Measurements from ENCODE around the gene PTGES. TPM values are rescaled to one million over a fixed set of nuclear protein-coding genes. Genes with fewer than 3 reads are reported as not detected.
"Not testable (repeated sequence)": the region's sequence is repeated elsewhere in the genome, so short reads cannot be mapped to it uniquely, and the experiment has no call there.

Gene PTGES
- total RNA-seq, 2 donors from 2014 or later = 2.6 to 5.1 TPM

DNA sequence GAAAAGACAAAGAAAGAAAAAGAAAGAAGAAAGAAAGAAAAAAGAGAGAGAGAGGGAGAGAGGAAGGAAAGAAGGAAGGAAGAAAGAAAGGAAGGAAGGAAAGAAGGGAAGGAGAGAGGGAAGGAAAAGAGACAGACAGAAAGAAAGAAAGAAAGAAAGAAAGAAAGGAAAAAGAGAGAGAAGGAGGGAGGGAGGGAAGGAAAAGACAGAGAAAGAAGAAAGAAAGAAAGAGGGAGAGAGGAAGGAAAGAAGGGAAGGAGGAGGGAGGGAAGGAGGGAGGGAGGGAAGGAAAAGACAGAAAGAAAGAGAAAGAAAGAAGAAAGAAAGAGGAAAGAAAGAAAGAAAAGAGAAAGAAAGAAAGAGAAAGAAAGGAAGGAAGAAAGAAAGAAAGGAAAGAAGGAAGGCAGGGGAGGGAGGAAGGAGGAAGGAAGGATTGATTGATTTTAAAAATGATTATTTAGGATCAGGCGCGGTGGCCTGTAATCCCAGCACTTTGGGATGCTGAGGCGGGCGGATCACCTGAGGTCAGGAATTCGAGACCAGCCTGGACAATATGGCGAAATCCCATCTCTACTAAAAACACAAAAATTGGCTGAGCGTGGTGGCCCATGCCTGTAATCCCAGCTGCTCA, 26.8 kb upstream of the PTGES start:
- no peak overlapping the region for H3K4me3 ChIP-seq
- no peak overlapping the region for H3K27ac ChIP-seq
- no peaks in the 10 kb centered on the region for H3K27me3 ChIP-seq
- H3K9ac ChIP-seq (ENCODE audit: low read depth in 2 of 2, low read length in 2 of 2) = no peak overlapping the region
- DNase-seq = no peak
- no peaks in the 10 kb centered on the region for H3K9me3 ChIP-seq
- H3K36me3 ChIP-seq = no peaks in the 10 kb centered on the region
- intact Hi-C loops (cut with DNase I) = no loop called here
- TF ChIP-seq, protein P1, sequence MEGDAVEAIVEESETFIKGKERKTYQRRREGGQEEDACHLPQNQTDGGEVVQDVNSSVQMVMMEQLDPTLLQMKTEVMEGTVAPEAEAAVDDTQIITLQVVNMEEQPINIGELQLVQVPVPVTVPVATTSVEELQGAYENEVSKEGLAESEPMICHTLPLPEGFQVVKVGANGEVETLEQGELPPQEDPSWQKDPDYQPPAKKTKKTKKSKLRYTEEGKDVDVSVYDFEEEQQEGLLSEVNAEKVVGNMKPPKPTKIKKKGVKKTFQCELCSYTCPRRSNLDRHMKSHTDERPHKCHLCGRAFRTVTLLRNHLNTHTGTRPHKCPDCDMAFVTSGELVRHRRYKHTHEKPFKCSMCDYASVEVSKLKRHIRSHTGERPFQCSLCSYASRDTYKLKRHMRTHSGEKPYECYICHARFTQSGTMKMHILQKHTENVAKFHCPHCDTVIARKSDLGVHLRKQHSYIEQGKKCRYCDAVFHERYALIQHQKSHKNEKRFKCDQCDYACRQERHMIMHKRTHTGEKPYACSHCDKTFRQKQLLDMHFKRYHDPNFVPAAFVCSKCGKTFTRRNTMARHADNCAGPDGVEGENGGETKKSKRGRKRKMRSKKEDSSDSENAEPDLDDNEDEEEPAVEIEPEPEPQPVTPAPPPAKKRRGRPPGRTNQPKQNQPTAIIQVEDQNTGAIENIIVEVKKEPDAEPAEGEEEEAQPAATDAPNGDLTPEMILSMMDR (IDR thresholded peaks at IDR 0.05) = no peak
- H3K4me1 ChIP-seq = no peaks in the 10 kb centered on the region

DNA sequence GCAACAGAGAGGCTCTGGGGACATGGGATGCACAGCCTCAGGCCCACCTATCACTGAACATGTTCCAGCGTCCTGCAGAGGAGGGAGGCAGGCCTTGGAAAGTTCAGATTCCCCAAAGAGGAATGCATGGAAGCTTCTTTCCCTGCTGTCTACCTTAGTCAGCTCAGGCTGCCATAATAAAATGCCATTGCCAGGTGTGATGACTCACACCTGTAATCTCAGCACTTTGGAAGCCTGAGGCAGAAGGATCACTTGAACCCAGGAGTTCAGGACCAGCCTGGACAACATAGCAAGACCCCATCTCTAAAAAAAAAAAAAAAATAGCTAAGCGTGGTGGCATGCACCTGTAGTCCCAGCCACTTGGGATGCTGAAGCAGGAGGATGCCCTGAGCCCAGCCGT, 25.6 kb upstream of the PTGES start:
- DNase-seq = no peak
- H3K9me3 ChIP-seq = no peaks in the 10 kb centered on the region
- H3K27ac ChIP-seq = no peak overlapping the region
- intact Hi-C loops (cut with DNase I) = no loop called here
- TF ChIP-seq, protein P1 (IDR thresholded peaks at IDR 0.05) = no peak
- H3K36me3 ChIP-seq = no peaks in the 10 kb centered on the region
- no peak overlapping the region for H3K4me3 ChIP-seq
- no peak overlapping the region for H3K9ac ChIP-seq (ENCODE audit: low read depth in 2 of 2, low read length in 2 of 2)
- no peaks in the 10 kb centered on the region for H3K4me1 ChIP-seq
- no peaks in the 10 kb centered on the region for H3K27me3 ChIP-seq

DNA sequence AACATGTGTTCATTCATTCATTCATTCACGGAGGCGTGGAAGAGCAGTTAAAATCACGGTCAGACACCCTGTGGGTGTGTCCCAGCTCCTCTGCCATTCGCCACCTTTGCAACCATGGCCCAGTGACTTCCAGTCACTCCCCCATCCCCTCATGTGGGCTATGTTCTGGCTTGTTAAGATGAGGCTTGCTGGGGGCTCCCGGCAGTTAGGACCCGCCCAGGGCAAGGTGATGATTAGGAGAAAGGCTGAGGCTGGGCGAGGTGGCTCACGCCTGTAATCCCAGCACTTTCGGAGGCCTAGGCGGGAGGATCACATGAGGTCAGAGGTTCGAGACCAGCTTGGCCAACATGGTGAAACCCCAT, 24.9 kb upstream of the PTGES start:
- Histone ChIP-seq H3K27ac (no peak overlapping the region), H3K9me3 (no peaks in the 10 kb centered on the region), H3K36me3 (no peaks in the 10 kb centered on the region), H3K9ac (ENCODE audit: low read depth in 2 of 2, low read length in 2 of 2) (peak overlapping the region in 1 of 2 donors; percentile 35), H3K4me1 (no peaks in the 10 kb centered on the region), H3K4me3 (no peak overlapping the region), H3K27me3 (no peaks in the 10 kb centered on the region)
- intact Hi-C loops (cut with DNase I) = no loop called here
- no peak for DNase-seq
- TF ChIP-seq, protein P1 (IDR thresholded peaks at IDR 0.05) = no peak

DNA sequence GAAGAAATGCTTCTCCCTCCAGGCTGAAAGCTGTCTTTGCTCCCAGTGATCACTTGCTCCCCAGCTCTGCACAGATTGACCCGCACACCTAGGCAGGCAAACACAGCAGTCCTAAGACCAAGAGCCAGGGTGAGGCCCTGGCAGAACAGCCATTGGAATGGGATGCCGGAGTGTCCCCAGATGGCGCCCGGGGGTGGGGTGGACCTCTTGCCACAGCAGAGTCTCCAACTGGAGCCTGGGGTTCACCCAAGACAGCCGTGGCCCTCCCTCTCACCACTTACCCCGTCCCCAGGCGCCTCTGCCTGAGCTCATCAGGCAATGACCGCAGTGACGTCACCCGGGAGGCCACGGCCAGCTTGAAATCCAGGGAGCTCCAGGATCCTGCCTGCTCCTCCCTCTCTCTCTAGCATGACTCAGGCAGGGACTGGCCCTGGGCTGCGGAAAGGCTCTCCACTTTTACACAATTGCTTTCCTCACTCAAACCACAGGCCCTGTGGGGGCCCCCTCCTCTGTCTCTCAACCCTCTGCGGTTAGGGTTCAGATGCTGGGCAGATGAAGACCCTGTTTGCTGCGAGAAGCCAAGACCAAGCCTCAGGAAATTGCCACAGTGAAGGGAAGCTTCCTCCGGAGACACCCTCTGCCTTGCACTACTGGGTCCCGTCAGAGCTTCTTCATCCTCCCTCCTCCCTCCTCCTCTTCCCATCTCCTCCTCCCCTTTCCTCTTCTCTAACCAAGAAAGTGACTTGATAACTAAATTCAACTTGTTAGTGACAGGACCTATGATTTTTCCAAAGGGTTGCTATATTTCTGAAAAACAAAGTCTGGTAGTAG, 24.3 kb upstream of the PTGES start:
- H3K4me1 ChIP-seq = no peaks in the 10 kb centered on the region
- H3K9me3 ChIP-seq = no peaks in the 10 kb centered on the region
- TF ChIP-seq, protein P1 (IDR thresholded peaks at IDR 0.05) = no peak
- no peaks in the 10 kb centered on the region for H3K27me3 ChIP-seq
- intact Hi-C loops (cut with DNase I) = no loop called here
- H3K4me3 ChIP-seq = no peak overlapping the region
- no peaks in the 10 kb centered on the region for H3K36me3 ChIP-seq
- peak overlapping the region; percentile 48 for H3K27ac ChIP-seq
- peak; percentile 83 for DNase-seq
- H3K9ac ChIP-seq (ENCODE audit: low read depth in 2 of 2, low read length in 2 of 2) = peak overlapping the region; percentile 61 to 69

DNA sequence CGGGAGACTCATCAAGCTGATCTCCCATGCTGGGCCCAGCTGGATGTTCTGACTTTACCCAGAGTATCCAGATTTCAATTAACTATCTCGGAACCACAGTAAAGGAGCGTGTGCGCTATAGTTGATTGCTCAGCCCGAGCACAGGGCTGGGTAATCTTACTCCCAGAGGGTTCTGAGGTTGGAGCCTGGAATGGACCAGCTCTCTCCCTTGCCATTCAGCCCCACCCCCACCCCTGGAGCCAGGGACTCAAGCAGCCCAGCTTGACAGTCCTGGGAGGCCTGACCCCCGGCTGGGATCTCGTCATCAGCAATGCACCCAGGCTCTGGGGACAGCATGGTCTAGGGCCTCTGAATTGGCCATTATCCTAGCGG, 23.7 kb upstream of the PTGES start:
- Histone ChIP-seq H3K27me3 (no peaks in the 10 kb centered on the region), H3K4me1 (no peaks in the 10 kb centered on the region), H3K4me3 (no peak overlapping the region), H3K9ac (ENCODE audit: low read depth in 2 of 2, low read length in 2 of 2) (peak overlapping the region; percentile 61 to 69), H3K9me3 (no peaks in the 10 kb centered on the region), H3K36me3 (no peaks in the 10 kb centered on the region), H3K27ac (peak overlapping the region; percentile 48)
- DNase-seq = no peak
- TF ChIP-seq, protein P1 (IDR thresholded peaks at IDR 0.05) = no peak
- intact Hi-C loops (cut with DNase I) = no loop called here

DNA sequence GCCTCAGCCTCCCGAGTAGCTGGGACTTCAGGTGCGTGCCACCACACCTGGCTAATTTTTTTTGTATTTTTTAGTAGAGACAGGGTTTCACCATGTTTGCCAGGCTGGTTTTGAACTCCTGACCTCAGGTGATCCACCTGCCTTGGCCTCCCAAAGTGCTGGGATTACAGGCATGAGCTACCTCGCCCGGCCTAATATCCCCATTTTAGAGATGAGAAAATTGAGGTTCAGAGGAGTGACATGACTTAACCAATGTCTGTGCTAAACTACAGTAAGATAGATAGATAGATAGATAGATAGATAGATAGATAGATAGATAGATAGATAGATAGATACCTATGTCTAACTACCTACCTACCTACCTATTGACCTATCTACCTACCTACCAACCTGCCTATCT, 23.3 kb upstream of the PTGES start:
- DNase-seq; H3K36me3 ChIP-seq; H3K4me1 ChIP-seq; H3K4me3 ChIP-seq; H3K27me3 ChIP-seq; H3K9ac ChIP-seq (ENCODE audit: low read depth in 2 of 2, low read length in 2 of 2); H3K9me3 ChIP-seq; intact Hi-C loops (cut with DNase I): not testable (repeated sequence)
- H3K27ac ChIP-seq = peak overlapping the region; percentile 48

Measured in colonic mucosa (tissue), 4 donors.